Ascending aorta (tissue), 2 donors: ENCODE results near the gene RBP3. TPM values are rescaled to one million over a fixed set of nuclear protein-coding genes. Genes with fewer than 3 reads are reported as not detected.

Experiments
- DNase-seq, 2 donors: peaks; one replicate each; pipeline ENCODE4 v3.0.0-alpha.2; 2019; ENCODE audit warnings: low spot score in 2 of 2
- H3K27ac ChIP-seq, 2 donors: fragments of 200-600 bp; sonication (generic); one replicate each; pipeline ENCODE4 v1.5.1; 2016 to 2017; ENCODE audit warnings: mild to moderate bottlenecking in 1 of 2
- H3K27me3 ChIP-seq: fragments of 200-600 bp; sonication (generic); one replicate; pipeline ENCODE4 v1.5.1; 2017
- H3K36me3 ChIP-seq, 2 donors: fragments of 200-600 bp; sonication (generic); one replicate each; pipeline ENCODE4 v1.5.1; 2016
- H3K4me1 ChIP-seq, 2 donors: fragments of 200-600 bp; sonication (generic); one replicate each; pipeline ENCODE4 v1.5.1; 2016 to 2017; ENCODE audit warnings: mild to moderate bottlenecking in 1 of 2
- H3K4me3 ChIP-seq, 2 donors: fragments of 200-600 bp; sonication (generic); one replicate each; pipeline ENCODE4 v1.5.1; 2016 to 2017; ENCODE audit warnings: mild to moderate bottlenecking in 1 of 2
- H3K9me3 ChIP-seq, 2 donors: fragments of 200-600 bp; sonication (generic); one replicate each; pipeline ENCODE4 v1.5.1; 2016
- intact Hi-C: fragments of 100-400 bp; cut with DNase I; formaldehyde crosslinking; loops from one replicate; pipeline ENCODE4 v1.15.1; 2023
- total RNA-seq: library from RNA; depleted of rRNA; stranded (reverse); fragments of >200 nt; gene quantifications from one replicate; pipeline ENCODE4 v1.1.0, GENCODE V29; 2016
- TF ChIP-seq, protein P1 (sequence below), 3 experiments: fragments of 200-600 bp in 2 of 3; fragments of 450-650 bp in 1 of 3; sonication (generic) in 2 of 3; IDR thresholded peaks; one replicate each; pipeline ENCODE4 v1.5.1; 2016 to 2019; ENCODE audit warnings: antibody characterized with exemption in 3 of 3, mild to moderate bottlenecking in 1 of 3, moderate library complexity in 1 of 3

Gene RBP3
- total RNA-seq, 1 donor from 2014 or later = not detected

DNA sequence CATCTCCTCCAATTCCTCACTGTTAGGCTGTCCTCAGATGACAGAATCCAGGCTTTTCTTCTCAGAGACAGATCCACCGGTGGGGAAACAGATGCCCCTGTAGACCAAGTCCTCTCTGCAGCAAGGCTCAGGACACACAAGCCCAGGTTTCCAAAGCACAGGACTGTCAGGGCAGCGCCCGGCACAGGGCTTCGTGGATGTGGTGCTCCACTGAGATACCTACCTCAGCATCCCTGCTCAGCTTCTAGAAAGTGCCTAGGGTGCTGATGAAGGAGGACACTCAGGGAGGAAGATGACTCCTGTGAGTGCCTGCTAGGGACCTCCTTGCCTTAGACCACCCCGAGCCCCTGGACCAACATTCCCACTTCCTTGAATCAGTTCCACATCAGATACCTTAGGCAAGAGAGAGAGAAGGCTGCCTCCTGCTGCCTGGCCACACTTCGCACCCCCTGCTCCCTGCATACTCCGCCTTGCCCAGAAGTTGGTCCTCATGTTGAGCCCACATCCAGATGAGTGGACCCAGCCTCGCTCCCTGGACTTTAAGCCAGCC, 8.9 kb upstream of the RBP3 start:
- Histone ChIP-seq H3K36me3 (no peaks in the 10 kb centered on the region), H3K4me1 (no peaks in the 10 kb centered on the region), H3K27me3 (no peaks in the 10 kb centered on the region), H3K27ac (no peak overlapping the region), H3K9me3 (no peaks in the 10 kb centered on the region), H3K4me3 (no peak overlapping the region)
- no peak for DNase-seq
- intact Hi-C loops = no loop called here
- TF ChIP-seq, protein P1, sequence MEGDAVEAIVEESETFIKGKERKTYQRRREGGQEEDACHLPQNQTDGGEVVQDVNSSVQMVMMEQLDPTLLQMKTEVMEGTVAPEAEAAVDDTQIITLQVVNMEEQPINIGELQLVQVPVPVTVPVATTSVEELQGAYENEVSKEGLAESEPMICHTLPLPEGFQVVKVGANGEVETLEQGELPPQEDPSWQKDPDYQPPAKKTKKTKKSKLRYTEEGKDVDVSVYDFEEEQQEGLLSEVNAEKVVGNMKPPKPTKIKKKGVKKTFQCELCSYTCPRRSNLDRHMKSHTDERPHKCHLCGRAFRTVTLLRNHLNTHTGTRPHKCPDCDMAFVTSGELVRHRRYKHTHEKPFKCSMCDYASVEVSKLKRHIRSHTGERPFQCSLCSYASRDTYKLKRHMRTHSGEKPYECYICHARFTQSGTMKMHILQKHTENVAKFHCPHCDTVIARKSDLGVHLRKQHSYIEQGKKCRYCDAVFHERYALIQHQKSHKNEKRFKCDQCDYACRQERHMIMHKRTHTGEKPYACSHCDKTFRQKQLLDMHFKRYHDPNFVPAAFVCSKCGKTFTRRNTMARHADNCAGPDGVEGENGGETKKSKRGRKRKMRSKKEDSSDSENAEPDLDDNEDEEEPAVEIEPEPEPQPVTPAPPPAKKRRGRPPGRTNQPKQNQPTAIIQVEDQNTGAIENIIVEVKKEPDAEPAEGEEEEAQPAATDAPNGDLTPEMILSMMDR (IDR thresholded peaks at IDR 0.05) = no peak

DNA sequence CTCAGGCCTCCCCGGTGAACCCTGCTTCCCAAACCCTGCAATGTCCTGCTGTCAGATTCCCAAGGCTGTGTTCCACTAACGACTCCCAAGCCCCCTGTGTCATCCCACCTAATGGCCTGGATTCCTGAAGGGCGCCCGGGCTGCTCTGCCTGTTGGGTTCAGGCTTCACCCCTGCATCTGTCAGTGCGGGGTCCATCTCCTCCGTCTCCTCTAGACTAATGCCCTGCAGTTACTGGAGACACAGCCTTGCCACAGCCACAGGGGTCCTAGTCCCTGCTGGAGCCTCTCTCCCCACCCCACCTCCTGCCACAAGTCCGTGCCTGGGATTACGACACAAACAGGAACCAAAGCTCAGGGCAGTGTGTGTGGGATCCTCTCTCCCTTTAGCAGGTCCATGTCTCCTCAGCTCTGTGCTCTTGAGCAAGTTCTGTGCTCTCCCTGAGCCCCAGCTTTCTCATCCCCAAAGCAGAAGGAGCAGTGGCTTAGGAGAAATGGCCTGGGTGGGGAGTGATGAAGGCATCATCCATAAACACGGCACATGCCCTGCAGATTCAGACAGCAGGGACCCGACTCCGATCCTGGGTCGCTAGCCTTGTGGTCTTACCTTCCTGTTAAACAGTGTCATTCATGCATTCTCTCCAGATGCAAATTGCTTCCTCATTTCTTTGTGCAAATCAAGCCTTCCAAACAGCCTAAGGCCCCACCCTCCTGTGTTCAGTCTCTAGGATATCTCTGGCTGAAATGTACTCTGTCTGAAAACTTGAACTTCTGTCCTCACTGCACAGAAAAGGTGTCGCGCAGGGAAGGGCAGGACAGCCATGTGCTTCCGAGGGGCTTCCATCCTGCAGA, 8.2 kb upstream of the RBP3 start:
- no peaks in the 10 kb centered on the region for H3K36me3 ChIP-seq
- no peaks in the 10 kb centered on the region for H3K4me1 ChIP-seq
- no peak for DNase-seq
- H3K27me3 ChIP-seq = no peaks in the 10 kb centered on the region
- intact Hi-C loops = loop anchor here (1.0 kb wide), 1 partner anchor 316 kb away; no protein-coding TSS in a partner anchor
- no peak overlapping the region for H3K27ac ChIP-seq
- H3K4me3 ChIP-seq = no peak overlapping the region
- H3K9me3 ChIP-seq = no peaks in the 10 kb centered on the region
- TF ChIP-seq, protein P1 (IDR thresholded peaks at IDR 0.05) = no peak

DNA sequence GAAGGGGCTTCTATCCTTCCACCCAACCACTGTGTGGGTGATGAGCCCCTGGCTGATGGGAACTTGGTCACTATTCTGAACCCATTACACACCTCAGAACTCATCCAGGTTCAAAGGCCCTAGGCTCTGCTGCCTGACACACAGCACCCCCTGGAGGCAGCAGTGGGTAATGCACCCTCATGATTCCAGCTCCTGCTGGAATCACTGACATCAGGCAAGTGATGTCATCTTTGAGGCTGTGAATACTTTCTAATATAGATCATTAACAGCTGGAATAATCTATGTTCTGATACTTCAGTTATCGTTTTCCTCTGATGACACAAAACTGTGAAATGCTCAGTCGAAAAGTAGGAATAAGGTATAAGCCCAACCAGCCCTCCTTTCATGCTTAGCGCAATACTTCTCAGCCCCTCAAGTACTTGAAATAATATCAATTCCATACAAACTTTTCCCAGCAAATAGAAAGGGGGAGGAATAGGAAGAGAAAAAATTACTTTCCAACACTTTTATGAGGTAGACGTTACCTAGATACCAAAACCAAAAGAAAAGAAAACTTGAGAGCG, 7.5 kb upstream of the RBP3 start:
- H3K27ac ChIP-seq = no peak overlapping the region
- intact Hi-C loops = loop anchor here (1.0 kb wide), 1 partner anchor 316 kb away; no protein-coding TSS in a partner anchor
- no peaks in the 10 kb centered on the region for H3K4me1 ChIP-seq
- DNase-seq = peak in 1 of 2 donors; percentile 73
- no peaks in the 10 kb centered on the region for H3K9me3 ChIP-seq
- H3K4me3 ChIP-seq = no peak overlapping the region
- no peaks in the 10 kb centered on the region for H3K27me3 ChIP-seq
- TF ChIP-seq, protein P1 (IDR thresholded peaks at IDR 0.05) = peak; percentile 66 to 92 (median 87)
- no peaks in the 10 kb centered on the region for H3K36me3 ChIP-seq

DNA sequence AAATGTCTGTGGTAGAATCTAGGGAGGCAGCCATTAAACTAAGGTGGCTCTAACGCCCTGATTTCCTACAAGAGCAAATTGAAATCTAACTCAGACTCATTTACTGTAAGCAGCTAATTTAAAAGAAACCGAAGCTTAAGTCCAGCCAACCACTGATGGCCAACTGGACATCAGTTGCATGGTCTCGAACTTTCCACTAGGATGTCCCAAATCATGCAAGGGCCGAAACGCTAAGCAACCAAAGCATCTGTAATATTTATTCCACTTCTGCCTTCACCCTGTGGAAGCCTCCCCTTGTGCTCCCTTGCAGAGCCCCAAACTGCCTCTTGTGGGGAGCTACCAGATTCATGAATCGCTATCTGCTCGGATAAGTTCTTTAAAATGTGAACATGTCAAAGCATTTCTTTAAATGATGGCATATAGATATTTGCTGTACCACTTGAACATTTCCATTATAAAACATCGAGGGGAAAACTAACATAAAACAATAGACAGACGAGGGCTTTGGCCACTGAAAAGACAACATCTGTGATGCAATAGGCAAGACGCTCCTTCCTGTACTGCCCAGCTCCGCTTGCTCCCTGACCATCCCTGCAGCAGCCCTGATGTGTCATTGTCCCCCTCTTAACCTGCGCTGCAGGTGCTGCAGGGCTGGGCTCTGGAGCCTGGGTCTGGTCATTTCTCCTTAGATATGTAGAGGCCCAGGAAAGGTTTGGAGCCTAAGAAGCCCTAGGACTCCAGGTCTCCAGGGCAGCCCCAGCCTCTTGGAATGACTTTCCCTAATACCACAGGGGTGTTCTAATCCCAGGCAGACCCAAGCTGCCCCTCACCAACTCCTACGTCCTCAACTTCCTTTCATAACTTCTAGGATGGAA, 2.9 kb upstream of the RBP3 start:
- intact Hi-C loops = no loop called here
- Histone ChIP-seq H3K4me3 (no peak overlapping the region), H3K27ac (no peak overlapping the region), H3K27me3 (no peaks in the 10 kb centered on the region), H3K36me3 (no peaks in the 10 kb centered on the region), H3K9me3 (no peaks in the 10 kb centered on the region), H3K4me1 (no peaks in the 10 kb centered on the region)
- no peak for DNase-seq
- TF ChIP-seq, protein P1 (IDR thresholded peaks at IDR 0.05) = no peak

DNA sequence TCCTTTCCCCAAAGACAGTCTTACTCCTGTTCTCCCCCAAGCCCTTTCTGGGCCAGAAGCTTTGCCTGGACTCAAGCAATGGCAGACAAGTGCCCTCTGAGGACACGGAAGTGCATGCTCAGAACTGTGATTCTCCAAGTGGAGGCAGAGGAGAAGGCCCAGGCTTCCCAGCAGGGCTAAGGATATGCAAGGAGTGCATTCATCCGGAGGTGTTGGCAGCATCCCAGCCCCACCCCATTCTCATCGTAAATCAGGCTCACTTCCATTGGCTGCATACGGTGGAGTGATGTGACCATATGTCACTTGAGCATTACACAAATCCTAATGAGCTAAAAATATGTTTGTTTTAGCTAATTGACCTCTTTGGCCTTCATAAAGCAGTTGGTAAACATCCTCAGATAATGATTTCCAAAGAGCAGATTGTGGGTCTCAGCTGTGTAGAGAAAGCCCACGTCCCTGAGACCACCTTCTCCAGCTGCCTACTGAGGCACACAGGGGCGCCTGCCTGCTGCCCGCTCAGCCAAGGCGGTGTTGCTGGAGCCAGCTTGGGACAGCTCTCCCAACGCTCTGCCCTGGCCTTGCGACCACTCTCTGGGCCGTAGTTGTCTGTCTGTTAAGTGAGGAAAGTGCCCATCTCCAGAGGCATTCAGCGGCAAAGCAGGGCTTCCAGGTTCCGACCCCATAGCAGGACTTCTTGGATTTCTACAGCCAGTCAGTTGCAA, 1.4 kb upstream of the RBP3 start:
- H3K9me3 ChIP-seq = no peaks in the 10 kb centered on the region
- no peak overlapping the region for H3K4me3 ChIP-seq
- TF ChIP-seq, protein P1 (IDR thresholded peaks at IDR 0.05) = no peak
- DNase-seq = no peak
- intact Hi-C loops = no loop called here
- H3K36me3 ChIP-seq = no peaks in the 10 kb centered on the region
- no peaks in the 10 kb centered on the region for H3K27me3 ChIP-seq
- no peaks in the 10 kb centered on the region for H3K4me1 ChIP-seq
- H3K27ac ChIP-seq = no peak overlapping the region
